Mesenchymal stem cell (in vitro differentiated cells and primary cell): ENCODE data around the gene FBXL17.

ENCODE experiments used
- DNase-seq: peaks from one replicate; pipeline ENCODE4 v3.0.0-alpha.2; 2013
- H2AFZ ChIP-seq: one replicate; pipeline ENCODE4 v1.6.1; 2013; ENCODE audit warnings: low read depth, mild to moderate bottlenecking, control low read depth, inconsistent platforms, low read length, moderate library complexity
- H2AK5ac ChIP-seq: 2 replicates; pipeline ENCODE4 v1.6.1; 2013; ENCODE audit warnings: low read length, moderate library complexity, mild to moderate bottlenecking, inconsistent platforms; ENCODE audit not compliant: severe bottlenecking
- H2BK120ac ChIP-seq: one replicate; pipeline ENCODE4 v1.6.1; 2013; ENCODE audit warnings: low read depth, mild to moderate bottlenecking, inconsistent platforms, low read length, moderate library complexity
- H2BK12ac ChIP-seq, 2 experiments: one replicate each; pipeline ENCODE4 v1.6.1; 2013; ENCODE audit warnings: inconsistent platforms in 2 of 2, low read length in 2 of 2, mild to moderate bottlenecking in 2 of 2, moderate library complexity in 2 of 2, control low read depth in 1 of 2
- H2BK15ac ChIP-seq: one replicate; pipeline ENCODE4 v1.6.1; 2013; ENCODE audit warnings: mild to moderate bottlenecking, low read depth, inconsistent platforms; ENCODE audit not compliant: poor library complexity, severe bottlenecking
- H2BK5ac ChIP-seq: 2 replicates; pipeline ENCODE4 v1.6.1; 2013; ENCODE audit warnings: low read depth, mild to moderate bottlenecking, low read length, control low read depth, inconsistent platforms; ENCODE audit not compliant: poor library complexity, severe bottlenecking
- H3K14ac ChIP-seq, 2 experiments: one replicate each; pipeline ENCODE4 v1.6.1; 2013; ENCODE audit warnings: inconsistent platforms in 2 of 2, low read length in 2 of 2, control low read depth in 1 of 2, mild to moderate bottlenecking in 1 of 2, moderate library complexity in 1 of 2
- H3K18ac ChIP-seq, 2 experiments: one replicate each; pipeline ENCODE4 v1.6.1; 2013; ENCODE audit warnings: inconsistent platforms in 2 of 2, low read length in 2 of 2, control low read depth in 1 of 2, low read depth in 1 of 2, mild to moderate bottlenecking in 1 of 2
- H3K23ac ChIP-seq, 2 experiments: one replicate each; pipeline ENCODE4 v1.6.1; 2013; ENCODE audit warnings: inconsistent platforms in 2 of 2, low read length in 2 of 2, mild to moderate bottlenecking in 2 of 2, moderate library complexity in 2 of 2, control low read depth in 1 of 2
- H3K27ac ChIP-seq: 2 replicates; pipeline ENCODE4 v1.5.1; 2013; ENCODE audit warnings: mild to moderate bottlenecking, moderate library complexity, low read length, control low read depth, inconsistent platforms; ENCODE audit not compliant: poor library complexity, severe bottlenecking
- H3K27me3 ChIP-seq, 2 experiments: 2 replicates each; pipeline versions ENCODE4 v1.6.1 to v1.7.0; 2013; ENCODE audit warnings: low read length in 2 of 2, mild to moderate bottlenecking in 2 of 2, moderate library complexity in 2 of 2, control low read depth in 1 of 2, inconsistent platforms in 1 of 2; ENCODE audit not compliant: control insufficient read depth in 1 of 2, insufficient read depth in 1 of 2
- H3K36me3 ChIP-seq, 2 experiments: 2 replicates each; pipeline versions ENCODE4 v1.6.1 to v1.7.0; 2013; ENCODE audit warnings: low read length in 2 of 2, control low read depth in 1 of 2, inconsistent platforms in 1 of 2, low read depth in 1 of 2, mild to moderate bottlenecking in 1 of 2; ENCODE audit not compliant: insufficient read depth in 2 of 2, control insufficient read depth in 1 of 2
- H3K4ac ChIP-seq, 2 experiments: one replicate each; pipeline ENCODE4 v1.6.1; 2013; ENCODE audit warnings: inconsistent platforms in 2 of 2, low read length in 2 of 2, mild to moderate bottlenecking in 2 of 2, moderate library complexity in 2 of 2, control low read depth in 1 of 2, low read depth in 1 of 2
- H3K4me1 ChIP-seq: 2 replicates; pipeline ENCODE4 v1.6.1; 2013; ENCODE audit warnings: low read depth, low read length, control low read depth; ENCODE audit not compliant: control insufficient read depth, insufficient read depth
- H3K4me2 ChIP-seq: 2 replicates; pipeline ENCODE4 v1.6.1; 2013; ENCODE audit warnings: low read length, mild to moderate bottlenecking, inconsistent platforms; ENCODE audit not compliant: poor library complexity, severe bottlenecking
- H3K4me3 ChIP-seq, 2 experiments: 2 replicates each; pipeline versions ENCODE4 v1.5.1 to v1.7.0; 2013; ENCODE audit warnings: low read length in 2 of 2, mild to moderate bottlenecking in 2 of 2, control low read depth in 1 of 2, low read depth in 1 of 2; ENCODE audit not compliant: insufficient read depth in 1 of 2
- H3K79me1 ChIP-seq: replicated peaks from 2 replicates; pipeline ENCODE4 v1.6.1; 2013; ENCODE audit warnings: mild to moderate bottlenecking, control low read depth, low read length, inconsistent platforms; ENCODE audit not compliant: poor library complexity, severe bottlenecking
- H3K9ac ChIP-seq: 2 replicates; pipeline ENCODE4 v1.7.0; 2013; ENCODE audit warnings: mild to moderate bottlenecking, low read length, moderate library complexity
- H3K9me3 ChIP-seq: 2 replicates; pipeline ENCODE4 v1.7.0; 2013; ENCODE audit warnings: mild to moderate bottlenecking, low read length; ENCODE audit not compliant: control insufficient read depth
- H4K8ac ChIP-seq: one replicate; pipeline ENCODE4 v1.6.1; 2013; ENCODE audit warnings: inconsistent platforms, mild to moderate bottlenecking, low read length, moderate library complexity
- H4K91ac ChIP-seq: one replicate; pipeline ENCODE4 v1.6.1; 2013; ENCODE audit warnings: mild to moderate bottlenecking, low read length, inconsistent platforms
- WGBS: methylation state at CpG from one replicate; pipeline ENCODE4 v1.1.7; 2013; ENCODE audit warnings: mixed read lengths; 5-methylcytosine and 5-hydroxymethylcytosine counted together

Gene FBXL17

GRCh38 chr5:107831612-107832395 lies 550.1 kb downstream of the FBXL17 start:
- WGBS = 57% methylated on average over 12 of the region's 13 CpGs
- H3K4ac ChIP-seq = no peak overlapping the region

GRCh38 chr5:107830750-107831149 lies 551.1 kb downstream of the FBXL17 start:
- Histone ChIP-seq H3K4me2 (no peak overlapping the region), H2BK12ac (peak overlapping the region; percentile 40 to 56), H2BK120ac (no peak overlapping the region), H3K27me3 (no peaks in the 10 kb centered on the region), H3K4me3 (no peak overlapping the region), H3K79me1 (no peaks in the 10 kb centered on the region), H3K9me3 (no peaks in the 10 kb centered on the region), H3K14ac (no peak overlapping the region), H2AK5ac (no peak overlapping the region), H2BK15ac (no peak overlapping the region), H2AFZ (no peak overlapping the region), H3K4ac (no peak overlapping the region), H3K27ac (no peak overlapping the region), H3K23ac (no peak overlapping the region), H2BK5ac (no peak overlapping the region), H4K91ac (no peak overlapping the region), H3K4me1 (no peaks in the 10 kb centered on the region), H3K18ac (peak overlapping the region in 1 of 2 experiments; percentile 18), H3K9ac (no peak overlapping the region), H3K36me3 (no peaks in the 10 kb centered on the region), H4K8ac (no peak overlapping the region)
- 53% methylated on average over 3 of the region's 6 CpGs for WGBS
- DNase-seq = no peak

More at GRCh38 chr5:107831612-107832395, 550.1 kb downstream of the FBXL17 start:
- H3K9me3 ChIP-seq = no peaks in the 10 kb centered on the region
- H2AFZ ChIP-seq = no peak overlapping the region
- peak overlapping the region; percentile 55 for H3K9ac ChIP-seq
- H3K18ac ChIP-seq = peak overlapping the region; percentile 26 to 29
- H2BK15ac ChIP-seq = no peak overlapping the region
- no peak overlapping the region for H3K27ac ChIP-seq
- H3K4me3 ChIP-seq = no peak overlapping the region
- H3K4me1 ChIP-seq = no peaks in the 10 kb centered on the region
- H3K27me3 ChIP-seq = no peaks in the 10 kb centered on the region
- no peak overlapping the region for H4K91ac ChIP-seq
- H3K79me1 ChIP-seq = no peaks in the 10 kb centered on the region
- DNase-seq = peak; percentile 92
- no peak overlapping the region for H4K8ac ChIP-seq
- no peak overlapping the region for H2AK5ac ChIP-seq
- H3K23ac ChIP-seq = no peak overlapping the region
- H2BK5ac ChIP-seq = no peak overlapping the region
- no peaks in the 10 kb centered on the region for H3K36me3 ChIP-seq
- H3K4me2 ChIP-seq = no peak overlapping the region
- no peak overlapping the region for H2BK12ac ChIP-seq
- no peak overlapping the region for H3K14ac ChIP-seq
- no peak overlapping the region for H2BK120ac ChIP-seq

GRCh38 chr5:107826311-107827000 lies 555.4 kb downstream of the FBXL17 start:
- Histone ChIP-seq H3K14ac (no peak overlapping the region), H2AK5ac (no peak overlapping the region), H4K8ac (no peak overlapping the region), H2BK15ac (no peak overlapping the region), H3K4me2 (no peak overlapping the region), H3K9ac (no peak overlapping the region), H3K36me3 (no peaks in the 10 kb centered on the region), H3K4me3 (no peak overlapping the region), H3K18ac (no peak overlapping the region), H3K27ac (no peak overlapping the region), H2BK5ac (no peak overlapping the region), H3K23ac (no peak overlapping the region), H4K91ac (no peak overlapping the region), H2BK120ac (no peak overlapping the region), H3K9me3 (no peaks in the 10 kb centered on the region), H3K79me1 (no peaks in the 10 kb centered on the region), H3K4me1 (no peaks in the 10 kb centered on the region), H3K27me3 (no peaks in the 10 kb centered on the region), H2AFZ (no peak overlapping the region), H2BK12ac (no peak overlapping the region), H3K4ac (no peak overlapping the region)
- DNase-seq = no peak
- WGBS = 72% methylated on average over 6 of the region's 6 CpGs

- Histone ChIP-seq H2BK5ac (no peak overlapping the region), H3K79me1 (no peaks in the 10 kb centered on the region), H3K23ac (no peak overlapping the region), H4K8ac (no peak overlapping the region), H4K91ac (no peak overlapping the region), H2BK15ac (no peak overlapping the region), H2BK12ac (no peak overlapping the region), H3K36me3 (no peaks in the 10 kb centered on the region), H2BK120ac (no peak overlapping the region), H3K27me3 (no peaks in the 10 kb centered on the region), H3K27ac (no peak overlapping the region), H3K4me3 (no peak overlapping the region), H3K18ac (no peak overlapping the region), H2AFZ (no peak overlapping the region), H3K9ac (no peak overlapping the region), H3K14ac (no peak overlapping the region), H3K9me3 (no peaks in the 10 kb centered on the region), H3K4ac (no peak overlapping the region), H3K4me1 (no peaks in the 10 kb centered on the region), H3K4me2 (no peak overlapping the region), H2AK5ac (no peak overlapping the region)
- 100% methylated on average over 1 of the region's 1 CpG for WGBS
- DNase-seq = no peak
These were observed 557.1 kb downstream of the FBXL17 start for GRCh38 chr5:107824821-107825220.
